Loucy (cell line): ENCODE results near the gene EMC6.

Source experiments
- CTCF ChIP-seq: fragments of 200-600 bp; sonication (generic); conservative IDR thresholded peaks from 2 replicates; pipeline ENCODE4 v1.5.1; 2014; ENCODE audit warnings: mild to moderate bottlenecking, antibody characterized with exemption, low read length
- EZH2phosphoT487 ChIP-seq: fragments of 200-600 bp; IDR thresholded peaks from 2 replicates; pipeline ENCODE4 v1.6.1; 2018; ENCODE audit warnings: antibody characterized with exemption, mild to moderate bottlenecking, moderate library complexity, borderline replicate concordance

- TF ChIP-seq CTCF = no peak
- no peak for TF ChIP-seq EZH2phosphoT487
These were observed 45.5 kb upstream of the EMC6 start for GRCh38 chr17:3622977-3623594.
